Immature natural killer cell (primary cell): ENCODE data around the gene SLU7. TPM values are rescaled to one million over a fixed set of nuclear protein-coding genes. Genes with fewer than 3 reads are reported as not detected.
"Not testable (repeated sequence)": the region's sequence is repeated elsewhere in the genome, so short reads cannot be mapped to it uniquely, and the experiment has no call there.

ENCODE experiments used
- DNase-seq, 3 donors: peaks; one replicate each; pipeline ENCODE4 v3.0.0; 2022; ENCODE audit warnings: mixed read lengths in 1 of 3
- H3K27ac Mint-ChIP-seq, 6 donors: one replicate each; pipeline ENCODE4 v1.8.0; 2020; ENCODE audit warnings: mixed read lengths in 6 of 6, mild to moderate bottlenecking in 5 of 6, inconsistent platforms in 4 of 6, moderate library complexity in 3 of 6
- H3K27me3 Mint-ChIP-seq, 3 donors: one replicate each; pipeline ENCODE4 v1.8.0; 2020 to 2021; ENCODE audit warnings: low read depth in 3 of 3, mild to moderate bottlenecking in 3 of 3, mixed read lengths in 3 of 3, moderate library complexity in 3 of 3, inconsistent platforms in 1 of 3
- H3K36me3 Mint-ChIP-seq, 3 donors: one replicate each; pipeline ENCODE4 v1.8.0; 2020; ENCODE audit warnings: mixed read lengths in 3 of 3, inconsistent platforms in 2 of 3, mild to moderate bottlenecking in 2 of 3
- H3K4me1 Mint-ChIP-seq, 2 donors: one replicate each; pipeline ENCODE4 v1.8.0; 2020; ENCODE audit warnings: inconsistent platforms in 2 of 2, mild to moderate bottlenecking in 2 of 2, mixed read lengths in 2 of 2, moderate library complexity in 1 of 2
- H3K4me3 Mint-ChIP-seq, 5 donors: one replicate each; pipeline ENCODE4 v1.8.0; 2020; ENCODE audit warnings: mild to moderate bottlenecking in 5 of 5, mixed read lengths in 5 of 5, inconsistent platforms in 3 of 5, moderate library complexity in 3 of 5
- H3K9me3 Mint-ChIP-seq, 6 donors: one replicate each; pipeline ENCODE4 v1.8.0; 2020; ENCODE audit warnings: mild to moderate bottlenecking in 6 of 6, mixed read lengths in 6 of 6, inconsistent platforms in 4 of 6, moderate library complexity in 3 of 6
- polyA plus RNA-seq, 3 donors: library from polyadenylated mRNA; unstranded; fragments of 300-500 nt; fragmentation: Illumina TruSeq; gene quantifications; one replicate each; pipeline ENCODE4 v1.2.3, GENCODE V29; 2021

The SLU7 gene
- polyA plus RNA-seq, 3 donors from 2014 or later: 38.8 to 117 (median 71.0) TPM

GRCh38 chr5:160444407-160444806 is 25.5 kb upstream of the SLU7 start:
- H3K27ac Mint-ChIP-seq: no peak overlapping the region
- H3K27me3 Mint-ChIP-seq: peaks cover 0 to 3% (median 2%) of the 10 kb centered on the region in 3 donors
- no peak overlapping the region for H3K4me3 Mint-ChIP-seq
- no peaks in the 10 kb centered on the region for H3K36me3 Mint-ChIP-seq
- H3K4me1 Mint-ChIP-seq: peaks cover 6 to 15% of the 10 kb centered on the region in 2 donors
- no peaks in the 10 kb centered on the region for H3K9me3 Mint-ChIP-seq
- no peak for DNase-seq

- Mint-ChIP-seq H3K9me3 (no peaks in the 10 kb centered on the region), H3K27me3 (peaks cover 0 to 3% (median 2%) of the 10 kb centered on the region in 3 donors), H3K4me1 (peaks cover 18 to 29% of the 10 kb centered on the region in 2 donors), H3K27ac (no peak overlapping the region), H3K4me3 (no peak overlapping the region), H3K36me3 (no peaks in the 10 kb centered on the region)
- DNase-seq: no peak
These were observed 24.0 kb upstream of the SLU7 start for GRCh38 chr5:160442824-160443431.

- Mint-ChIP-seq H3K36me3 (no peaks in the 10 kb centered on the region), H3K27me3 (peaks cover 0 to 4% (median 2%) of the 10 kb centered on the region in 3 donors), H3K9me3 (no peaks in the 10 kb centered on the region), H3K4me1 (peaks cover 18 to 29% of the 10 kb centered on the region in 2 donors), H3K4me3 (no peak overlapping the region), H3K27ac (peak overlapping the region in 1 of 6 donors; percentile 43)
- DNase-seq: no peak
These were observed 22.5 kb upstream of the SLU7 start for GRCh38 chr5:160441311-160441781.

- peaks cover 2 to 6% (median 3%) of the 10 kb centered on the region in 3 donors for H3K27me3 Mint-ChIP-seq
- peaks cover 18 to 29% of the 10 kb centered on the region in 2 donors for H3K4me1 Mint-ChIP-seq
- H3K9me3 Mint-ChIP-seq: peaks cover 0 to 1% (median 0%) of the 10 kb centered on the region in 6 donors
- H3K36me3 Mint-ChIP-seq: no peaks in the 10 kb centered on the region
- peak; percentile 81 to 85 (median 82) for DNase-seq
- H3K4me3 Mint-ChIP-seq: peak overlapping the region; percentile 84 to 98 (median 91)
- H3K27ac Mint-ChIP-seq: peak overlapping the region; percentile 57 to 89 (median 81)
These were observed 20.3 kb upstream of the SLU7 start for GRCh38 chr5:160439205-160439600.

GRCh38 chr5:160438316-160439204 is 19.7 kb upstream of the SLU7 start:
- Mint-ChIP-seq H3K36me3 (no peaks in the 10 kb centered on the region), H3K4me1 (peaks cover 18 to 27% of the 10 kb centered on the region in 2 donors), H3K9me3 (peaks cover 0 to 1% (median 0%) of the 10 kb centered on the region in 6 donors), H3K27ac (peak overlapping the region; percentile 57 to 89 (median 81)), H3K4me3 (peak overlapping the region; percentile 84 to 98 (median 91)), H3K27me3 (peaks cover 1 to 4% (median 3%) of the 10 kb centered on the region in 3 donors)
- peak; percentile 55 to 63 (median 55) for DNase-seq

- no peak overlapping the region for H3K4me3 Mint-ChIP-seq
- H3K9me3 Mint-ChIP-seq: peaks cover 0 to 1% (median 0%) of the 10 kb centered on the region in 6 donors
- H3K4me1 Mint-ChIP-seq: peaks cover 16 to 23% of the 10 kb centered on the region in 2 donors
- H3K36me3 Mint-ChIP-seq: no peaks in the 10 kb centered on the region
- DNase-seq: no peak
- H3K27me3 Mint-ChIP-seq: peaks cover 0 to 3% (median 3%) of the 10 kb centered on the region in 3 donors
- H3K27ac Mint-ChIP-seq: no peak overlapping the region
These were observed 18.4 kb upstream of the SLU7 start for GRCh38 chr5:160437271-160437670.

GRCh38 chr5:160436661-160437060 is 17.8 kb upstream of the SLU7 start:
- H3K27me3 Mint-ChIP-seq, DNase-seq, H3K9me3 Mint-ChIP-seq, H3K4me3 Mint-ChIP-seq, H3K27ac Mint-ChIP-seq, H3K36me3 Mint-ChIP-seq: not testable (repeated sequence)
- peaks cover 16 to 23% of the 10 kb centered on the region in 2 donors for H3K4me1 Mint-ChIP-seq

GRCh38 chr5:160436017-160436416 is 17.1 kb upstream of the SLU7 start:
- Mint-ChIP-seq H3K27me3 (peaks cover 0 to 3% (median 3%) of the 10 kb centered on the region in 3 donors), H3K9me3 (peaks cover 0 to 1% (median 0%) of the 10 kb centered on the region in 6 donors), H3K36me3 (no peaks in the 10 kb centered on the region), H3K4me1 (peaks cover 12 to 17% of the 10 kb centered on the region in 2 donors), H3K4me3 (no peak overlapping the region), H3K27ac (no peak overlapping the region)
- no peak for DNase-seq

GRCh38 chr5:160435532-160435931 is 16.7 kb upstream of the SLU7 start:
- Mint-ChIP-seq H3K4me1 (peaks cover 12 to 15% of the 10 kb centered on the region in 2 donors), H3K27ac (no peak overlapping the region), H3K27me3 (peaks cover 0 to 3% (median 3%) of the 10 kb centered on the region in 3 donors), H3K36me3 (no peaks in the 10 kb centered on the region), H3K9me3 (peaks cover 0 to 1% (median 0%) of the 10 kb centered on the region in 6 donors), H3K4me3 (no peak overlapping the region)
- no peak for DNase-seq

- H3K27ac Mint-ChIP-seq: no peak overlapping the region
- H3K4me3 Mint-ChIP-seq: no peak overlapping the region
These were observed 15.2 kb upstream of the SLU7 start for GRCh38 chr5:160434022-160434531.

GRCh38 chr5:160432787-160433186 is 13.9 kb upstream of the SLU7 start:
- Mint-ChIP-seq H3K9me3 (peaks cover 0 to 1% (median 0%) of the 10 kb centered on the region in 6 donors), H3K36me3 (peaks cover 3 to 4% (median 4%) of the 10 kb centered on the region in 3 donors), H3K4me1 (no peaks in the 10 kb centered on the region), H3K27me3 (peaks cover 0 to 3% (median 3%) of the 10 kb centered on the region in 3 donors), H3K4me3 (no peak overlapping the region), H3K27ac (peak overlapping the region in 1 of 6 donors; percentile 26)
- DNase-seq: no peak

More at GRCh38 chr5:160434022-160434531, 15.2 kb upstream of the SLU7 start:
- peaks cover 0 to 1% (median 0%) of the 10 kb centered on the region in 6 donors for H3K9me3 Mint-ChIP-seq
- peaks cover 0 to 3% (median 3%) of the 10 kb centered on the region in 3 donors for H3K27me3 Mint-ChIP-seq
- DNase-seq: no peak
- peaks cover 10 to 11% of the 10 kb centered on the region in 2 donors for H3K4me1 Mint-ChIP-seq
- peaks cover 1 to 2% (median 1%) of the 10 kb centered on the region in 3 donors for H3K36me3 Mint-ChIP-seq

- peaks cover 0 to 5% (median 3%) of the 10 kb centered on the region in 3 donors for H3K27me3 Mint-ChIP-seq
- no peak overlapping the region for H3K4me3 Mint-ChIP-seq
- H3K4me1 Mint-ChIP-seq: no peaks in the 10 kb centered on the region
- H3K9me3 Mint-ChIP-seq: peaks cover 0 to 1% (median 0%) of the 10 kb centered on the region in 6 donors
- H3K36me3 Mint-ChIP-seq: peaks cover 3 to 4% (median 4%) of the 10 kb centered on the region in 3 donors
- no peak for DNase-seq
- no peak overlapping the region for H3K27ac Mint-ChIP-seq
These were observed 13.3 kb upstream of the SLU7 start for GRCh38 chr5:160432196-160432595.

- no peak for DNase-seq
- H3K4me3 Mint-ChIP-seq: no peak overlapping the region
- peaks cover 3 to 4% (median 4%) of the 10 kb centered on the region in 3 donors for H3K36me3 Mint-ChIP-seq
- H3K27me3 Mint-ChIP-seq: peaks cover 0 to 4% (median 1%) of the 10 kb centered on the region in 3 donors
- peaks cover 13 to 23% of the 10 kb centered on the region in 2 donors for H3K4me1 Mint-ChIP-seq
- H3K9me3 Mint-ChIP-seq: no peaks in the 10 kb centered on the region
- H3K27ac Mint-ChIP-seq: no peak overlapping the region
These were observed 8.7 kb upstream of the SLU7 start for GRCh38 chr5:160427607-160428006.
